ENCODE results near the gene MTFMT. TPM values are rescaled to one million over a fixed set of nuclear protein-coding genes. Genes with fewer than 3 reads are reported as not detected.
"Not testable (repeated sequence)": the region's sequence is repeated elsewhere in the genome, so short reads cannot be mapped to it uniquely, and the experiment has no call there.

Gene MTFMT
- polyA plus RNA-seq, 6 donors from 2014 or later, result 16.3 to 25.2 (median 19.5) TPM

DNA sequence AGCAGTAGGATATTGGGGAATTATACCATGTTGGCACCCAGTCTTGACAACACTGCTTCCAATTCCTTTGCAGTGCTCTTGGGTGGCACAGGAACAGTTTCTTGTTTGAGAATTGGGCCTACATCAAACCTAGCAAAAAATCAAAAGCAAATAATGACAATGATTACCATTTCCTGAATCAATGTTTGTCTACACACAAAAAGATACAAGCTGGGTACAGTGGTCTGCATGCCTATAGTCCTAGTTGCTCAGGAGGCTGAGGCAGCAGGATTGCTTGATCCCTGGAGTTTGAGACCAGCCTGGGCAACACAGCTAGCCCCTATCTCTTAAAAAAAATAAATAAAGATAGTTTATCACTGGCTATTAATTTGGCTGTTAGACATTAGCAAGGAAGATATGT, 8.0 kb downstream of the MTFMT start:
- no peak for DNase-seq
- H3K27me3 Mint-ChIP-seq, result no peaks in the 10 kb centered on the region
- H3K36me3 Mint-ChIP-seq, result peaks cover 20 to 23% of the 10 kb centered on the region in 2 donors
- no peak for ATAC-seq (ENCODE audit: low read depth in 2 of 2)
- no peak overlapping the region for H3K4me3 Mint-ChIP-seq
- H3K4me1 Mint-ChIP-seq, result peaks cover 0 to 5% (median 0%) of the 10 kb centered on the region in 3 donors
- no peaks in the 10 kb centered on the region for H3K9me3 Mint-ChIP-seq
- H3K27ac Mint-ChIP-seq, result no peak overlapping the region

DNA sequence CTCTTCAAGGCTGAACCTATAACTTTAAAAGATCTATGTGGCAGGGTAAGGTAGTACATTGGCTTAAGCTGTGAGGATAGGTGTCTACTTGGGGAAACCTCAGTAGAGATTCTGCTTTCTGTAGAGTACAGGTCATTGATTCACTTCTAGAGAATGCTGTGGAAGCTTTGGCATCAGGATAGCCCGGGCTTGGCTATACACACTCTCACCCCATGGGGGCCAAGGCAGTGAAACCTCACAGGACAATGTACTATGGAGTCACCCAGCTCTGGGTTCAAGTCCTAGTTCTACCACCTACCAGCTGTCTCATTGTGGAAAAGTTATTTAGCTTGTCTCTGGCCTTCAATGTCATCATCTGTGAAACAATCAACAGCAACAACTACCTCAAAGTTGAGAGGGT, 9.0 kb downstream of the MTFMT start:
- Mint-ChIP-seq H3K9me3 (no peaks in the 10 kb centered on the region), H3K4me1 (peaks cover 0 to 5% (median 0%) of the 10 kb centered on the region in 3 donors), H3K36me3 (peaks cover 17 to 20% of the 10 kb centered on the region in 2 donors), H3K27ac (peak overlapping the region in 1 of 6 donors; percentile 56), H3K27me3 (no peaks in the 10 kb centered on the region), H3K4me3 (no peak overlapping the region)
- no peak for ATAC-seq (ENCODE audit: low read depth in 2 of 2)
- no peak for DNase-seq

DNA sequence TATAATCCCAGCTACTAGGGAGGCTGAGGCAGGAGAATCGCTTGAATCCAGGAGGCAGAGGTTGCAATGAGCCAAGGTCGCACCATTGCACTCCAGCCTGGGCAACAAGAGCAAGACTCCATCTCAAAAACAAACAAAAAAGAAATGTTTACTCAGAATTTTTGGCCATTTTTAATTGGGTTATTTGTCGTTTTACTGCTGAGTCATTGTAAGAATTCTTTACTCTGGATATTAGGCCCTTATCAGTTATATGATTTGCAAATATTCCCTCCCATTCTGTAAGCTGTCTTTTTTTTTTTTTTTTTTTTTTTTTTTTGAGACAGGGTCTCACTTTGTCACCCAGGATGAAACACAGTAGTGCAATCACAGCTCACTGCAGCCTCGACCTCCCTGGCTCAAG, 18.2 kb downstream of the MTFMT start:
- H3K4me1 Mint-ChIP-seq; H3K4me3 Mint-ChIP-seq; ATAC-seq (ENCODE audit: low read depth in 2 of 2); H3K9me3 Mint-ChIP-seq; H3K27me3 Mint-ChIP-seq; DNase-seq: not testable (repeated sequence)
- Mint-ChIP-seq H3K36me3 (peaks cover 12 to 20% of the 10 kb centered on the region in 2 donors), H3K27ac (peak overlapping the region in 1 of 6 donors; percentile 72)

DNA sequence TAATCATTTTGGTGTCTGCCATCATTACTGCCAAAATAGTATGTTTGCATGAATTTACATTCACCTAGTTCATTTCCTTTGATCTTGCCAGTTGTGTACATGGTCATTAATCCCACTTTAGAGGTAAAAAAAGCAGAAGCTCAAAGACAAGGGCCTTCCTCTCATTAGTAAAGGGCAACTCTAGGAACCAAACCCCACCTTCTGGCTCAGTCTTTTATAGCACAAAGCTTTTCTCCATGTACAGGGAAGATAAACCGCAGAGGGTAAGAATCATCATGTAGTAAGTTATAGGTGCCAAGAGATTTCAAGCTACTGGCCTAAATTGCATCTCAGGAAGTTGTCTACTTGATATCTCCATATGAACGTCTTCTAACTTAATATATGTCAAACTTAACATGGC, 20.5 kb downstream of the MTFMT start:
- H3K9me3 Mint-ChIP-seq, result peaks cover 0 to 7% (median 5%) of the 10 kb centered on the region in 7 donors
- H3K4me3 Mint-ChIP-seq, result no peak overlapping the region
- H3K36me3 Mint-ChIP-seq, result peaks cover 12% of the 10 kb centered on the region in 2 donors
- H3K4me1 Mint-ChIP-seq, result peaks cover 5 to 7% (median 5%) of the 10 kb centered on the region in 3 donors
- ATAC-seq (ENCODE audit: low read depth in 2 of 2), result peak; percentile 32 to 36
- H3K27me3 Mint-ChIP-seq, result no peaks in the 10 kb centered on the region
- H3K27ac Mint-ChIP-seq, result no peak overlapping the region
- no peak for DNase-seq

DNA sequence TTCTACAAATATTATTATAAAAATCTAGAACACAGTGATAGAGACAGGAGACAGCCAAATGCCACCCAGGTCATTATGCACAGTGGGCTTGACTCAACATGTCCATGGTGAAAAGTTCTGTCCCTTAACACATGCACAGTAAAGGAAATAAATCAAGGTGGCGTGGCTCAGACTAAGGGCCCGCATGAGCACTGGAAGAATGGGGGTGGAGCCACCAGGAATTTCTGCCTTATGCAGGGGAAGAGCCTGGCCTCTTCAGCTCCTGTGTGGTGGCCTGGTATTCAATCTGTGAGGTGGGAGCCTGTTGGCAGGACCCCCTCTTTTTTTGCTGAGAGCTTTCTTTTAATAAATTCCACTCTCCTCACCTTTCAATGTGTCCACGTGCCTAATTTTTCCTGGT, 22.6 kb downstream of the MTFMT start:
- no peak overlapping the region for H3K27ac Mint-ChIP-seq
- H3K9me3 Mint-ChIP-seq, result no peaks in the 10 kb centered on the region
- H3K36me3 Mint-ChIP-seq, result no peaks in the 10 kb centered on the region
- no peak for ATAC-seq (ENCODE audit: low read depth in 2 of 2)
- H3K4me1 Mint-ChIP-seq, result peaks cover 5 to 7% (median 5%) of the 10 kb centered on the region in 3 donors
- no peak overlapping the region for H3K4me3 Mint-ChIP-seq
- no peak for DNase-seq
- H3K27me3 Mint-ChIP-seq, result no peaks in the 10 kb centered on the region

DNA sequence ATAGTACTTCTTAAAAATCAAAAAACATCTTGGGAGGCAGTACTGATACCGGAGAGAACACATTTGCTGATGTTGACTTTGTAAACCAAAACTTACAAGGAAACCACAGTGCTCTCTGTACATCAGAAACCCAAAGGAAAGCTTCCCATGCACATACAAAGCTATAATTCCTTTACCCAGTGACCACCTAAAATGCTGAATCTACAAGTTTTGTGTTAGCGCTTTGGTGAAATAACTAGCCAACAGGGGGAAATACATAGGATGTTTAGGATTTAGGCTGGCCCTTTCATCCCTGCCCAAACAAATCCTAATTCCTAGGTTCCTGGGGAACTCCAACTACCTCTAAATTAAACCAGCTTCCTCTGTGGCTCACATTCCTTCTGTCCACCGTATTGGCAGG, 24.4 kb downstream of the MTFMT start:
- no peaks in the 10 kb centered on the region for H3K27me3 Mint-ChIP-seq
- ATAC-seq (ENCODE audit: low read depth in 2 of 2) (no peak), DNase-seq (no peak)
- no peak overlapping the region for H3K27ac Mint-ChIP-seq
- no peaks in the 10 kb centered on the region for H3K9me3 Mint-ChIP-seq
- no peak overlapping the region for H3K4me3 Mint-ChIP-seq
- H3K4me1 Mint-ChIP-seq, result peaks cover 2 to 7% (median 5%) of the 10 kb centered on the region in 3 donors
- H3K36me3 Mint-ChIP-seq, result no peaks in the 10 kb centered on the region

DNA sequence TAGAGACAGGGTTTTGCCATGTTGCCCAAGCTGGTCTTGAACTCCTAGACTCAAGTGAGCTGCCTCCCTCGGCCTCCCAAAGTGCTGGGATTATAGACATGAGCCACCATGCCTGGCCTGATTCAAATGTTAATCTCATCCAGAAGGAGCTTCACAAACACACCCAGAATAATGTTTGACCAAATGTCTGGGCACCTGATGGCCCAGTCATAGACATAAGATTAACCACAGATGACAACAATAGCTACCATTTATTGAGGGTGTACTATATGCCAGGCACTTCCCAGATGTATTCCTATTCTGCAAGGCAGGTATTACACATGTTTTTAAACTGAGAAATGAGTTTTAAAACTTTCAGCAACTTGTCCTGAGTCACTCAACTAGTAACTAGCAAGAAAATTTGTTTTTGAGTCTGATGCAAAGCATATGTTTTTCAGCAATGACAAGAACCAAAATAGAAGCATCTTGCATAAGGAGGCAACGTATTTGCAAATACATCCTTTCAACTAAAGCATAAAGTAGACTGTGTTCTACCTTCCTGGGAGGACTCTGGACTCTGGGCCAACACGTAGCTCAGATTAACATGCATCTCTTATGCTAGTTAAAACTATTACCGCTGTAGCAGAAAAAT, 31.6 kb downstream of the MTFMT start:
- ATAC-seq (ENCODE audit: low read depth in 2 of 2) (no peak), DNase-seq (no peak)
- no peak overlapping the region for H3K4me3 Mint-ChIP-seq
- H3K36me3 Mint-ChIP-seq, result no peaks in the 10 kb centered on the region
- H3K4me1 Mint-ChIP-seq, result peaks cover 0 to 2% (median 2%) of the 10 kb centered on the region in 3 donors
- no peaks in the 10 kb centered on the region for H3K27me3 Mint-ChIP-seq
- no peak overlapping the region for H3K27ac Mint-ChIP-seq
- no peaks in the 10 kb centered on the region for H3K9me3 Mint-ChIP-seq

DNA sequence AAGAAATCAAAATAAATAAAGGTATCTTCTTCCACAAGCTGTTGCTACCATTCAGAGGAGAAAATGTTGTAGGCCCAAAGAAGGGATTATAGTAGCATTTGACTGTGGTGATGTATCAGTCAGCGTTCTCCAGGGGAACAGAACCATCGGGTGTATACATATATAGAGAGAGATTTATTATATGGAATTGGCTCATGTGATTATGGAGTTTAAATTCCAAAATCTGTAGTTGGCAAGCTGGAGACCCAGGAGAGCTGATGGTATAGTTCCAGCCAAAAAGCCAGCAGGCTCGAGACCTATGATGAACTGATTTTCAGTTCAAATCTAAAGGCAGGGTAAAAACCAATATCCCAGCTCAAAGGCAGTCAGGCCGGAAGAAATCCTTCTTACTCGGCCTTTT, 32.4 kb downstream of the MTFMT start:
- Mint-ChIP-seq H3K4me1 (peaks cover 0 to 3% (median 3%) of the 10 kb centered on the region in 3 donors), H3K36me3 (no peaks in the 10 kb centered on the region), H3K9me3 (no peaks in the 10 kb centered on the region), H3K27ac (no peak overlapping the region), H3K27me3 (no peaks in the 10 kb centered on the region), H3K4me3 (no peak overlapping the region)
- ATAC-seq (ENCODE audit: low read depth in 2 of 2), result no peak
- DNase-seq, result no peak

DNA sequence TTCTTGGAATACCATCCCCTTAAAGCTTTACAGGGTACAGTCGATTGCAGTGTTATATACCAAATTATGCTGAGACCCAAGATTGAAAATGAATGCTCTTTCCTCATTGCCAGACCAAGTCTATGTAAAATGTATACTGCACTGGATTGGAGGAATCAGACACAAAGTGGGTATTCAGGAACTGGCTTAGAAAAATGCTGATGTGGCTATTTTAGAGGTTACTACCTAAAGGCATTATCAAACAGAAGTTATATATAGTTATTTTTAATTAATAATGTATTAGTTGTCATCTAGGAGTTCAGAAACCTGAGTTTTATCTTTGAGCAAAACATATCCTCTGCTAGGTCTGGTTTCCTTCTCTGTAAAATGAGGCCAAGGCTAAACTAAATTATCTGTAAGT, 36.1 kb downstream of the MTFMT start:
- no peak for DNase-seq
- no peaks in the 10 kb centered on the region for H3K9me3 Mint-ChIP-seq
- no peaks in the 10 kb centered on the region for H3K27me3 Mint-ChIP-seq
- H3K4me1 Mint-ChIP-seq, result peaks cover 17 to 23% (median 21%) of the 10 kb centered on the region in 3 donors
- peak overlapping the region in 4 of 6 donors; percentile 22 to 81 (median 72) for H3K27ac Mint-ChIP-seq
- H3K4me3 Mint-ChIP-seq, result peak overlapping the region in 1 of 8 donors; percentile 2
- ATAC-seq (ENCODE audit: low read depth in 2 of 2), result no peak
- no peaks in the 10 kb centered on the region for H3K36me3 Mint-ChIP-seq

DNA sequence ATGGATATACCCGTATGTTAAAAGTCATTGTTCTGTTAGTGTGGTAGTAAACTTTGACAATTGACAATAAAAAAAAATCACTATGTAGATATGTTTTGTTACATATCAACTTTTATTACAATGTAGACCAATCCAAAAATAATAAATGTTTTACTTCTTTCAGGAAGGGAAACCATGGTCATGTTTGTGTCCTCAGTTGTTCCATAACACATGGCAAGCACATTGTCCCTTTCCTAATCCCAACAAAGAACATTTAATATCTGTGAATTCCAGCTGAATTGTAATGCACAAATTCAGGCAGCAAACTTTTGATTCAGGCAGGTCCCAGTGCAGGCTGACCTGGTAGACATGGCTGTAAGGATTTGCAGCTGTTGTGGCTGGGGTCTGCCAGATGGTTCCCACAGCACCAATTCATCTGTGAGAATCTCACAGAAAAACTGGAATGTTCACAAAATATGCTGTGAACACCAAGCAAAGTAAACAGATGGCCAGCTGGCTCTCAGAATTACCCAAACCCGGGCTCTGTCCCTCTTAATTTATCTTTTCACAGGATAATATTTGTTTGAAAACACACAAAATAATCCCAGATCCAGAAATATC, 37.8 kb downstream of the MTFMT start:
- Mint-ChIP-seq H3K27me3 (no peaks in the 10 kb centered on the region), H3K9me3 (no peaks in the 10 kb centered on the region), H3K4me3 (peak overlapping the region in 1 of 8 donors; percentile 97), H3K4me1 (peaks cover 29 to 34% (median 31%) of the 10 kb centered on the region in 3 donors), H3K27ac (peak overlapping the region; percentile 12 to 93 (median 74)), H3K36me3 (no peaks in the 10 kb centered on the region)
- ATAC-seq (ENCODE audit: low read depth in 2 of 2), result no peak
- no peak for DNase-seq

DNA sequence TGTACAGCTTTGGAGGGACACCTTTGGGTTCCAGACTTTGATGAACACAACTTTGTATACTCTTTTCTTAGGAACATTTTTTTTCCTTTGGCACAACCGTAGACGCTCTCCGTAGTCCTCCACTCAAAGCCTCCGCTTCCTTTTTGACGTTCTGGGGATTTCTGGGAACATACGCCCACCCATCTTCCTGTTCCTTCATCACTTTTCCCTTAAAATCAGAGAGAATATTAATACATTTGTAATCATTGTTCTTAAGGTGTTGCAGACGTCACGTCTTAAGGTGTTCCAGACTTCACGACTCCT, 39.3 kb downstream of the MTFMT start:
- Mint-ChIP-seq H3K9me3 (no peaks in the 10 kb centered on the region), H3K4me3 (peak overlapping the region; percentile 86 to 98 (median 92)), H3K4me1 (peaks cover 35 to 42% (median 38%) of the 10 kb centered on the region in 3 donors), H3K36me3 (no peaks in the 10 kb centered on the region), H3K27ac (peak overlapping the region; percentile 91 to 97 (median 96)), H3K27me3 (no peaks in the 10 kb centered on the region)
- DNase-seq (no peak), ATAC-seq (ENCODE audit: low read depth in 2 of 2) (no peak)

DNA sequence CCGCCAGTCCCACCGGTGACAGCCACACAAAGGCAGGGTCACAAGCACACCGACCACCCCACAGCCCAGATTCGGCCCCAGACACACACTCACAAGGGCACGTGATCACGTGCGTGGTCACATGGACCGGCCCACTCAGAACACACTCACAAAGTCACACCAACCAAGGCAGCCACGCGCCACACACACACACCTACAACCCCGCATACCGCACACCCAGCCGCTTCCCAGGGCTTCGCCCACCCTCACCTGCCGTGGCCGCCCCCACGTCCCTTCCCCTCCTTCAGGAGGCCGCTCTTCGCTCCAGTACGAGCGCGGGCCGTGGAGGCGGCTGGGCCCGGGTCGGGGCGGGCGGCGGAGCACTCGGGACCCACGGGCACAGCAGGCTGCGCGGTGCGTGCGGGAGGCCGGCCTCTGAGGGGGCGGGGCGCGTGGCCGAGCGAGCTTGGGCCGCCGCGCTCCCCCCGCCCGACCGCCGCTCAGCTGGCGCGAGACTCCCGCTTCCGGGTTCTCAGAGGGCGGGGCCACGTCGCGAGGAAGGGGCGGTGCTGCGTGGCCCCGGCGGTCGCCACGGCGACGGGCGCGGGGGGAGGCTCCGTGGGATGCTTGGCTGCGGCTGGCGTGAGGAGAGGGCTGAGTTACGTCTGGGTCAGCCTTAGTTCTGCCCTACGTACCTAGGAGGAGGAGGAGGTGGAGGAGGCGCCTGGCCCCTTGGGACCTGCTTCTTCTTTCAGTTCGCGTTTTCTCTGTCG, 39.8 kb downstream of the MTFMT start, which contains the start of gene SPG21:
Gene SPG21, minus strand, starts transcription at position 499 of the 752 bp plus-strand sequence. CDS start 6,345 bp downstream, outside the sequence.
- no peaks in the 10 kb centered on the region for H3K36me3 Mint-ChIP-seq
- H3K4me1 Mint-ChIP-seq, result peaks cover 38 to 47% (median 43%) of the 10 kb centered on the region in 3 donors
- no peaks in the 10 kb centered on the region for H3K27me3 Mint-ChIP-seq
- peak within 1 kb of the TSS; percentile 93 to 98 (median 98) for H3K27ac Mint-ChIP-seq
- no peaks in the 10 kb centered on the region for H3K9me3 Mint-ChIP-seq
- ATAC-seq (ENCODE audit: low read depth in 2 of 2) (peak; percentile 87 to 91), DNase-seq (peak; percentile 97)
- H3K4me3 Mint-ChIP-seq, result peak within 1 kb of the TSS; percentile 92 to 99 (median 96)

DNA sequence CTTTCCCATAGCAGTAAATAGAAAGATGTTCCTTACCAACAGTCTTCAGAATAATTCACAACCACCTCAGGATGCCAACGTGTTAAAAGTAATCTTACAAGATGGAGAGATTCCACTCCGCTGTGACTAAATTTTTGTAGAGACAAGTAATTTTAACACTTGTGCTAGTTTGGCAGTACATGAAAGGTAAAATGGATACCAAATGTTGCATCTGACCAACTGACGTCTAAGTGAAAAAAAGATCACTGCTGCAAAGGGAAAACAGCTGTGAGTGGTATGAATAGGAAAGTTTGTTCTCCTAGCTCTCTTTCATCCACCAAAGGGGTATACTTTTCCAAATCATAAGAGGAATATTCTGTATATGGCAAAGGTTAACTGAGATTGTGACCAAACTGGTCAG, 42.3 kb downstream of the MTFMT start:
- Mint-ChIP-seq H3K27me3 (no peaks in the 10 kb centered on the region), H3K36me3 (no peaks in the 10 kb centered on the region), H3K4me3 (peak overlapping the region in 2 of 8 donors; percentile 43 to 97), H3K9me3 (no peaks in the 10 kb centered on the region), H3K4me1 (peaks cover 38 to 57% (median 51%) of the 10 kb centered on the region in 3 donors), H3K27ac (peak overlapping the region in 2 of 6 donors; percentile 41 to 64)
- DNase-seq (no peak), ATAC-seq (ENCODE audit: low read depth in 2 of 2) (no peak)

All from naive B cell (primary cell).